ENCODE data around the gene NUP210. TPM values are rescaled to one million over a fixed set of nuclear protein-coding genes. Genes with fewer than 3 reads are reported as not detected.

The NUP210 gene
- total and polyA plus RNA-seq, 7 donors = under 0.01 to 26.4 (median 2.1) TPM

- H3K4me3 ChIP-seq = no peak overlapping the region
- peak; percentile 40 for DNase-seq
- H3K36me3 ChIP-seq = no peaks in the 10 kb centered on the region
- H3K27ac ChIP-seq = no peak overlapping the region
- intact Hi-C loops (cut with DNase I) = no loop called here
- peaks cover 0 to 6% (median 1%) of the 10 kb centered on the region in 4 donors for H3K9me3 ChIP-seq
- H3K4me1 ChIP-seq = no peaks in the 10 kb centered on the region
- TF ChIP-seq CTCF (IDR thresholded peaks at IDR 0.05) (no peak), EP300 (IDR thresholded peaks at IDR 0.05) (no peak), POLR2A (IDR thresholded peaks at IDR 0.05) (no peak), POLR2AphosphoS5 (IDR thresholded peaks at IDR 0.05) (no peak)
- 75 to 78% methylated on average over 14 of the region's 14 CpGs for WGBS, 2 donors
- H3K27me3 ChIP-seq = peaks cover 0 to 11% (median 0%) of the 10 kb centered on the region in 3 donors
Measured at GRCh38 chr3:13274551-13275332, 145.4 kb downstream of the NUP210 start.

GRCh38 chr3:13274125-13274524 is 146.0 kb downstream of the NUP210 start:
- Histone ChIP-seq H3K4me3 (no peak overlapping the region), H3K4me1 (no peaks in the 10 kb centered on the region), H3K27me3 (peaks cover 0 to 11% (median 0%) of the 10 kb centered on the region in 3 donors), H3K9me3 (peaks cover 0 to 8% (median 3%) of the 10 kb centered on the region in 4 donors), H3K36me3 (no peaks in the 10 kb centered on the region), H3K27ac (no peak overlapping the region)
- TF ChIP-seq POLR2AphosphoS5 (IDR thresholded peaks at IDR 0.05) = no peak
- TF ChIP-seq EP300 (IDR thresholded peaks at IDR 0.05) = no peak
- no peak for TF ChIP-seq CTCF (IDR thresholded peaks at IDR 0.05)
- TF ChIP-seq POLR2A (IDR thresholded peaks at IDR 0.05) = no peak
- peak; percentile 65 for DNase-seq
- intact Hi-C loops (cut with DNase I) = no loop called here
- 57 to 66% methylated on average over 13 of the region's 13 CpGs for WGBS, 2 donors

GRCh38 chr3:13273604-13274105 is 146.5 kb downstream of the NUP210 start:
- H3K27me3 ChIP-seq = peaks cover 0 to 11% (median 0%) of the 10 kb centered on the region in 3 donors
- no peaks in the 10 kb centered on the region for H3K4me1 ChIP-seq
- H3K9me3 ChIP-seq = peaks cover 0 to 8% (median 3%) of the 10 kb centered on the region in 4 donors
- WGBS, 2 donors = 76 to 78% methylated on average over 6 of the region's 6 CpGs
- no peak overlapping the region for H3K4me3 ChIP-seq
- no peaks in the 10 kb centered on the region for H3K36me3 ChIP-seq
- intact Hi-C loops (cut with DNase I) = no loop called here
- H3K27ac ChIP-seq = no peak overlapping the region
- peak; percentile 35 for DNase-seq
- TF ChIP-seq POLR2A (IDR thresholded peaks at IDR 0.05) (no peak), EP300 (IDR thresholded peaks at IDR 0.05) (no peak), CTCF (IDR thresholded peaks at IDR 0.05) (no peak), POLR2AphosphoS5 (IDR thresholded peaks at IDR 0.05) (no peak)

GRCh38 chr3:13272831-13273603 is 147.1 kb downstream of the NUP210 start:
- Histone ChIP-seq H3K36me3 (no peaks in the 10 kb centered on the region), H3K27me3 (peaks cover 0 to 7% (median 0%) of the 10 kb centered on the region in 3 donors), H3K27ac (no peak overlapping the region), H3K4me1 (no peaks in the 10 kb centered on the region), H3K9me3 (peaks cover 0 to 8% (median 3%) of the 10 kb centered on the region in 4 donors), H3K4me3 (no peak overlapping the region)
- intact Hi-C loops (cut with DNase I) = no loop called here
- peak; percentile 59 for DNase-seq
- TF ChIP-seq POLR2AphosphoS5 (IDR thresholded peaks at IDR 0.05) (no peak), EP300 (IDR thresholded peaks at IDR 0.05) (no peak), POLR2A (IDR thresholded peaks at IDR 0.05) (no peak), CTCF (IDR thresholded peaks at IDR 0.05) (no peak)
- 25 to 60% methylated on average over 10 of the region's 10 CpGs for WGBS, 2 donors
